NCI-H2081 treated with DMSO at 0.1 percent for 48 hours (cell line): ENCODE data around the gene TENT4A.
A peak's percentile ranks its signal among the peaks of the same experiment; 100 is the strongest.

Experiments used
- DNase-seq: peaks from one replicate; lab custom pipeline; 2025; lab: John Stamatoyannopoulos, UW

The TENT4A gene

DNA sequence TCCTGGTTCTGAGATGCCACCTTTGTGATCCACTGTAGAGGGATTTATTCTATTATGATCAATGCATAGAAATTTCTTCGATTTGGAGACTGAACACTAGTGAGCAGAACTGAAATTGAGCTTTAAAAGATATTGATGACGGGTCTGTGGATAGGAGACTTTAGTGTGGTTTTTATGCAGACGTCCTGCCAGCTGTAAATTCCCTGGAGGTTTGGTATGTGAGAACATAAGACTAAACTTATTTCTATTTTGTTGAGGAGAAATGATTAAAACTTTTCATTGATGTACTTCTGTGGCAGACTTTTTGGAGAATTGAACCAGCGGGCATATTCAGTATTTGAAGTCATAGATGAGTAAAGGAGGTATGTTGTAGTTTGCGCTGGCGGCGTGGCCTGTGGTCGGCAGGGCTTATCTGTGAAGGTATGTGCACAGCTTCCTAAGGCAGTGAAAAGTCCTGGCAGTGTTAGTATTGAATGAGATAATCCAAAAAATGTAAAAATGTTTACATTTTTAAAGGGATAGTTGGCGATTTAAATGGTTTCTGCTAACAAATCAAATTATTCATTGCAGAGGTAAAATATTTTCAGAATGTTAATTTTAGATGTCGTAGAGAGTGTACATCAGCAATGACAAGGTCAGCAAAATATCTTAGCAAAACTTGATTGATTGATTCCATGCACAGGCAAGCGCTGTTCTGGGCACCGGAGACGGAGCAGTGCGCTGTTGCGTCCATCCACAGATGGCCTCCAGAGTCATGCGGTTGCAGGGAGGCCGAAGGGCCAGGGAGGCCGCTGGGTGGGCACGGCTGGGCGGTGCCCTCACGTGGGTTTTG is 20.4 kb downstream of the TENT4A start:
- DNase-seq: no peak

DNA sequence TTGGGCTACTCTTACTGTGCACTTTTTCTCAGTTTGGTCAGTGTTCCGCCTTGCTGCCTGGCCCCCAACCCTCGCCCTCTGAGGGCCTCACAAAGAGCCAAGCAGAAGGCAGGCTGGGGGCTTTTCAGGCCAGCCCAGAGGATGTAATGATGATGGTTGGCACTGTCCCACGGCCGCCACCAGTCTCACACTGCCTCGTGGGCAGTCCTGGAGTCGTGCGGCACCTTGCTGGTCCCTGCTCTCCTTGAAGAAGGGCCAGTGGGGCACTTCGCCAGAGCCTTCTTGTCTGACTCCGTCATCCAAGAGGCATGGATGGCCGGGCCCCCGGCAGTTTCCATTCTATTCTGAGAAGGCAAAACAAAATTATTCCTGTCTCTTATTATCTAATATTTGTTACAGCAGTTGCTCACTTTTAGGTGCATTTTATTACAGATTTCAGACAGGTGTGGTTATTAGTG is 21.0 kb downstream of the TENT4A start:
- DNase-seq: no peak

DNA sequence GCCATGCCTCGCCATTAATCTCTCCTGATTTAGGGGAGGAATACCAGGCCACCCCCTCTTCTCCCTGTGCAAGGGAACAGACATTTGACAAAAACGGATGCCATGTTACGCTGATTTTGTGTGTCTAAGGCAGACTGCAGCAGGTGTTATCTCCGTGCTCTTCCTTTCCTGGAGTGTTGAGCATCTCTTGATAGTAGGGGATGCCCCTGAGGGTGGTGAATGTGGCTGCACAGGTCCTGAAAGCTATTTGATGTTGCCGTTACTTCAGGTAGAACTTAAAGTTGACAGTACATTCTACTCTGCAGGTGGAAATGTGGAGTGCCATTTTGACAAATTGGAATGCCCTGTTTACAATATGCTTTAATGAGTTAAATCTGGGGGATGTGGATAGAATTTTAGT is 21.5 kb downstream of the TENT4A start:
- DNase-seq: no peak

GRCh38 chr5:6736106-6736505 is 22.9 kb downstream of the TENT4A start:
- no peak for DNase-seq

DNA sequence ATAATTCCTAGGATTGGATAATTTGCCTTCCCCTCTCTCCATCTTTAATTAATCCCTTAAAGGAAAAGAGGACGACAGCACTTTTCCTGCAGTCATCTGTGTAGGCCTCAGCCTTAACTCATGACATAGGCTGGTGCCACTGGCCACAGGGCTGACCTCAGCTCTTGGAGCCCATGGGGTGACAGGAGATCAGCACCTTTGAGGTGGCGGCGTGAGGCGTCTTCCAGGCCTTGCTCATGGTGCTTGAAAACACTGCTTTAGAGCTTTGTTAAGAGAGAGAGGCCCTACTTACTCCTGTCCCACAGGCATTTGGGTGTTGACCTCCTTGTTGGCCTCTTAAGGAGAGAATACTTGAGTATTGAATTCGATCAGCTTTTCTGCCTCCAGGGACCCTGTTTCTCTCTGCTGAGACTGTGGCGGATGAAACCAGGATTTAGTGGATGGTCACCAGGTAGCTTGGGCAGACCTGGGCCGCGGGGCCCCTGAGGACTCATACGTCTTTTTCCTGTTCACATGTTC is 23.4 kb downstream of the TENT4A start:
- DNase-seq: no peak

GRCh38 chr5:6737043-6737941 is 24.1 kb downstream of the TENT4A start:
- DNase-seq: no peak

GRCh38 chr5:6739603-6740002 is 26.4 kb downstream of the TENT4A start:
- DNase-seq: no peak

DNA sequence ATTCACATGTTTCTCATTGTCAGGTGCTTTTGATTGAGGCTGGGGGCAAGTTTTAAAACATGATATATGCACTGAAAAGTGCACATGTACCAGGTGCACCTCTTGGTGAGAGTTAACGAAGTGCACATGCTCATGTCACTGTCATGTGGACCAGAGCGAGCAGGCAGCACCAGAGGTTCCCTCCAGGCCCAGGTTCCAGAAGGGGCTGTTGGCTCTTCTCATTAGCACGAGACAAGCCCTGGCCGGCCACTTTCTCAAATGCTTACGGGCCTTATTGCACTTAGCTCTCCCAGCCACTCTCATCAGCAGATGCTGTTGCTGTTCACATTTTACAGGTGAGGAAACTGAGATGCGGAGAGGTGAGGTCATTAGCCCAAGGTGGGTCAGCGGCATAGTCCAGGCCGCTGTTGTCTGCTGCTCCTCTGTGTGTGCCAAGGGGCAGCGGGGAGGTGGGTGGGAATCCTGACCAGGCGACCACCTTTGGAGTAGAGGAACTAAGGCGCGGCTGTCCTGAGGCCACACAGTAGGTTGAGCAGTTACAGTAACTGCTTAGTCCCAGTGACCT is 27.4 kb downstream of the TENT4A start:
- no peak for DNase-seq

DNA sequence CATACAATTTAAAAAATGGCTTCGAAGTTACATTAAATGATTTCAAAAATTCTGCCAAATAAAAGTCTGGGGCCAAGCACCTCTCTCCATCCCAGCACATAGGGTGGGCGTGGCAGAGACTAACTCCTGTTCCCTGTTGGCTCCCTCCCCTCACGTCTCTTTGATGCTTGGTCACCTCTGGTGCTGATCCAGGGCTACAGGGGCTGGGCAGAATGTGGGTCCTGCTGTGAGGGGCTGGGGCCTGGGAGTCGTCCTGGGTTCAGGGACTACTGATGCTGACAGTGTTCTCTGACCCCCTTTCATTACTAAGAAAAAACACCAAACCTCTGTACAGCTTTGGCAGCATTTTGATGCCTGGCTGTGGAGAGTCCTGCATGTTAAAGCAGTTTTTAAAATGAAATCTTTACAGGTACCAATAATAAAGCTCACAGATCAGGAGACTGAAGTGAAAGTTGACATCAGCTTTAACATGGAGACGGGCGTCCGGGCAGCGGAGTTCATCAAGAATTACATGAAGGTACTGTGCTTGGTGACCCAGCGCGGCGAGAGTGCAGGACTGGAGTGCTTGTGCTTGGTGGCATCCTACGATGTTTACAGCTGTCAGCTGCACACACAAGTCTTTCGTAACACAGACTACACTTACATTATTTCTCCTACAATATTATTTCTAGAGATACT is 29.0 kb downstream of the TENT4A start:
- DNase-seq: no peak

DNA sequence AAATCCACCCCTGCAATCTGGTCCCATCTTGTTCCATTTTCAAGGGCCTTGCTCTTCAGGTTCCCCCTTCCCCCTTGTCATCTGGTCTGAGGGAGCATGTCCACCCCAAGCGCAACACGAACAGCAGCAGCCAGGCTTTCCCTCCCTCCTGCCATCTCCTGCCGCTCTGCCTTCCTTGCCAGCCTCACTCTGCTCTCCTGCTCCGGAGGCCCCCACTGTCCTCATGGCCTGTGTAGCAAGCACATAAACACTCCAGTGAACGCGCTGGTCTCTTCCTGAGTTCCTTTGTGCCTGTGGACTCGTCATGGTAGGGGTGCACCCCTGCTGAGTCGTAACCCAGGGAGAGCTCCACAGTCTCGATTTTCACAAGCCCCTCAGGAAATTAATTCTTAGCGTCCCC is 29.9 kb downstream of the TENT4A start:
- DNase-seq: no peak

DNA sequence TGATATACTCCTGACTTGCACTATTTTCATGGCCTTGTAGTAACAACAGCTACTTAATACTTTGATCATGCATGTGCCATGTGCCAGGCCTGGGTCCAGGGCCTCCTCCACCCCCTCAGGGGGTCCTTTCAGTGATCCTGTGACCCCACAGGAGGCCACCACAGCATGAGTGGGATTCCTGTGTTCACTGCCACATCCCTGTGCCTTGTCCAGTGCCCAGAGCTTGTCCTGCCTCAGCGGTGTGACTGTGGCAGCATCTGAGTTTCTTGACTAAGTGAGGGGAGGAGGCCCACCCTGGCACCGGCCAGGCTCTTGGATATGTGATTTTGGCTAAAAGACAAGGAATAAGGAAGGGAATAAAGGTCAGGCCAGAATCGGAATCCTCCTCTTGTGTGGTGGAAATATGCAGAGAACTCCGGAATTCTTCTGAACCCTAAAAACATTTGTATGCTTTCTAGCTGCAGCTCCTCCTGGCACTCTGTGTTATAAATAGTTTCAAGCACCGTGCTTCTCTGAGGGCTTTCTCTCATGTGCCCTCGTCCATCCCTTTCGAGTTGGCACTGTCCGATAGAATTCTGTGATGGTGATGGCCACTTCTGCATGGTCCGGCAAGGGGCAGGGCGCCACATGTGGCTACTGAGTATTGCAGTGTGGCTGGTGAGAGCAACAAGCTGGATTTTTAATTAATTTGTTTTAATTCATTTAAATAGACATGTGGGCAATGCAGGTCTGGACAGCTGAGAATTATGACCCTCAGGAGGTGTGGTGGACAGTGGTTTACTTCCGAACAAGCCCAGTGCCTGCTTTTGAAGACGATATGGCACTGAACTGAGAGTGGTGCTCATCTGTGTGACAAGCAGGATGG is 31.8 kb downstream of the TENT4A start:
- no peak for DNase-seq

DNA sequence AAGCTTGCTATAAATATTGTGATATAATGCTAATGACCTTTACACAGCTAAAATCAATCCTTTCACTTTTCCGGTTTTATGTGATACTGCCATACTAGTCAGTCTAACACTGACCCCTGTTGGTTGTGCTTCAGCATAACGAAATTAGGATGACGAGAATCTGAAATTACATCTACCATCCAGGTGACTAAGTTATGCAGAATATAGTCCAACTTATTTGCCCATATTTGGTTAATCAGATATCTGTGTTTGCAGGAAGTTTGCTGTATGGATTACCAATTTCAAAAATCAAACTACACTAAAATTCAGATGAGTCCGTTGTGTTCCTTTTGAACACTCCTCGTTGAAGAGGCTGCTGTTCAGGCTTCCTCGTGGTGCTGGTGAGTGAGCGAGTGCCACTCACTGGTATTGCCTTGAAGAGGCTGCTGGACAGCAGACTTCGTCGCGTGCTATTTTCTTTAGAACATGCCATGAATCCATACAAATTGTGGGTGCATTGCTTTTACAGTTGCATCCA is 32.5 kb downstream of the TENT4A start:
- DNase-seq: peak; percentile 25

GRCh38 chr5:6746244-6746643 is 33.0 kb downstream of the TENT4A start:
- no peak for DNase-seq

- no peak for DNase-seq
Measured at GRCh38 chr5:6747103-6747502, 33.9 kb downstream of the TENT4A start.

DNA sequence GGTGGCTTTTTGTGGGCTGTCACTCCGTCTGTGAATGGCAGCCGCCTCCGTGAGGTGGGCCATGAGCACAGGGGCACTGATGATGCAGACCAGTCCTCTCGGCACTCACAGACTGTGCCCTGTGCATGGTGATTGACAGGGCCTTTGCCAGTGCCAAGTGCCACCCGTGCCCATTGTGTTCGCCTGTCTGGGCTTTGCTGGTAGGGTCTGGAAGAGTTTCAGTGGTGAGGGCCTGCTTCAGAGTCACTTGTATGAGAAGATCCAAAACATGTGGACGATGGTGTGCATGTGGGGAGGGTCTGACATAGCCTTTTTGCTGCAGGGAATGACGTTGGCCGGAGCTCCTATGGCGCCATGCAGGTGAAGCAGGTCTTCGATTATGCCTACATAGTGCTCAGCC is 34.9 kb downstream of the TENT4A start:
- DNase-seq: no peak

GRCh38 chr5:6749026-6749716 is 35.9 kb downstream of the TENT4A start:
- no peak for DNase-seq

DNA sequence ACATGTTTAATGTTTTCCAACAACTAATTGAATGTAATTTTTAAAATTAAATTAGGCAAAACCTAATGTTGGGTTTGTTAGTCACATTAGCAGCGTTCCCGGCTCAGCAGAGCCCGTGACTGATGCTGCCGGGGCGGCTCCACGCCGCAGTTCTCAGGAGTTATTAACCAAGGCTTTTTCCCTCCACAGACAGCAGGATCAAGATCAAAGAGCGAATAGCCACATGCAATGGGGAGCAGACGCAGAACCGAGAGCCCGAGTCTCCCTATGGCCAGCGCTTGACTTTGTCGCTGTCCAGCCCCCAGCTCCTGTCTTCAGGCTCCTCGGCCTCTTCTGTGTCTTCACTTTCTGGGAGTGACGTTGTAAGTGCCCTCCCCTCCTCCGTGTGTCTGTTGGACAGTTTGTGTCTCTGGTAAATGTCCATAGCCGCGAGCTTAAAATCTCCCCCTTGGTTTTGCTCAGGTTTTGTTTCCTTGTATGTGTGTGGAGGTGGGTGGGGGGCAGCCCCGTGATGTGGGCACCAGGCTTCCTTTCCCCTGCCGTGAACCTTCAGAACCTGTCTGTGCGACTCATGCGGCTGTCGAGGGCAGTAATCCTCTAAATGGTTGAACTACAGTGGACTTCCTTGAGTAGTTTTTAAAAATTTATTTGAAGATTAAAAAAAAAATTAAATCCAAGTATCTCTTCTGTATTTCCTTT is 37.1 kb downstream of the TENT4A start:
- no peak for DNase-seq

DNA sequence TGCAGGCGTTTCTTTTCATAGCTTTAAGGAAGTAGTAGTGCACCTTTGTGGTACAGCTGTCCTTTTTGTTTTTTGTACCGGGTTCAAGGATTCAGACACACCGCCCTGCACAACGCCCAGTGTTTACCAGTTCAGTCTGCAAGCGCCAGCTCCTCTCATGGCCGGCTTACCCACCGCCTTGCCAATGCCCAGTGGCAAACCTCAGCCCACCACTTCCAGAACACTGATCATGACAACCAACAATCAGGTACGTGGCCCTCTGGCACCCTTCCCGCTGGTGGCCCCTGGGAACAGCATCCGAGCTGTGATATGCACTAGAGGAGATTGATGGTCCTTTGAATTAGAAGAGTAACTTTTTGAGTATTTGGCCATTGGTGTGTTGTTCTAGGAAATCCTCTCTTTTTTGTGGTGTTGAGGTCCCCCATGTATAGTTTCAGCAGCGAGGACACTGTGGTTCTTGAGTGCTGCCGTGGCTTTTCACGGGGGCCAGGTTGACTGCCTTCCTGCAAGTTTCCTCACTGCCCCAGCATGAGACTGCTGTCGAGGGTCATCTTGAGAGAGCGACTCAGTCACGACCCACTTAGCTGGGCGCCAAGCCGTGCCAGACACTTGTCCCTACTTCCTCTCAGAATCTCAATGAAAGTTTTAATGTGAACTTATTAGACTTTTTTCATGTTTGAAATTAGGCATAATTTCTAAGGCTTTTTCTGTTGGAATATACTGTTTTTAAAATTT is 37.9 kb downstream of the TENT4A start:
- DNase-seq: no peak

GRCh38 chr5:6752236-6752635 is 39.0 kb downstream of the TENT4A start:
- DNase-seq: no peak
